ENCODE data around the gene PIK3AP1. TPM values are rescaled to one million over a fixed set of nuclear protein-coding genes. Genes with fewer than 3 reads are reported as not detected.

Gene PIK3AP1
- total RNA-seq, 1 experiment from 2014 or later = 1.7 TPM

GRCh38 chr10:96765406-96766240 lies 45.3 kb upstream of the PIK3AP1 start:
- TF ChIP-seq CTCF (conservative IDR thresholded peaks at IDR 0.05) (peak; percentile 80), EZH2 (IDR thresholded peaks at IDR 0.05; ENCODE audit: low read depth) (no peak)
- Histone ChIP-seq H3K79me2 (ENCODE audit: low read depth) (no peaks in the 10 kb centered on the region), H4K20me1 (ENCODE audit: insufficient read depth) (no peaks in the 10 kb centered on the region), H3K27ac (no peak overlapping the region), H3K4me3 (no peak overlapping the region), H3K36me3 (ENCODE audit: low read depth) (no peaks in the 10 kb centered on the region), H3K27me3 (ENCODE audit: insufficient read depth, low read depth) (no peaks in the 10 kb centered on the region), H3F3A (ENCODE audit: insufficient read depth, low read depth) (no peaks in the 10 kb centered on the region), H3K4me2 (no peak overlapping the region), H3K4me1 (replicated peaks; ENCODE audit: insufficient read depth) (no peaks in the 10 kb centered on the region), H3K9me3 (ENCODE audit: insufficient read depth, low read depth) (no peaks in the 10 kb centered on the region), H2AFZ (no peak overlapping the region), H3K9me2 (ENCODE audit: insufficient read depth) (no peaks in the 10 kb centered on the region)
- ChIA-PET CTCF (no interaction called here), POLR2A (ENCODE audit: unreplicated experiment) (no interaction called here)
- DNase-seq = peak in 1 of 2 experiments; percentile 49
- no TSS peak for BruUV-seq (replicated peaks)
- intact Hi-C loops (cut with micrococcal nuclease; ENCODE audit: unreplicated experiment) = no loop called here

- Histone ChIP-seq H3K9me2 (ENCODE audit: insufficient read depth) (no peaks in the 10 kb centered on the region), H3K4me3 (no peak overlapping the region), H3K27ac (no peak overlapping the region), H3K36me3 (ENCODE audit: low read depth) (no peaks in the 10 kb centered on the region), H3K9me3 (ENCODE audit: insufficient read depth, low read depth) (no peaks in the 10 kb centered on the region), H3K4me2 (no peak overlapping the region), H3K79me2 (ENCODE audit: low read depth) (no peaks in the 10 kb centered on the region), H3K27me3 (ENCODE audit: insufficient read depth, low read depth) (no peaks in the 10 kb centered on the region), H3K4me1 (replicated peaks; ENCODE audit: insufficient read depth) (no peaks in the 10 kb centered on the region), H4K20me1 (ENCODE audit: insufficient read depth) (no peaks in the 10 kb centered on the region), H2AFZ (no peak overlapping the region), H3F3A (ENCODE audit: insufficient read depth, low read depth) (no peaks in the 10 kb centered on the region)
- ChIA-PET CTCF (no interaction called here), POLR2A (ENCODE audit: unreplicated experiment) (no interaction called here)
- intact Hi-C loops (cut with micrococcal nuclease; ENCODE audit: unreplicated experiment) = no loop called here
- no peak for TF ChIP-seq CTCF (conservative IDR thresholded peaks at IDR 0.05)
- TF ChIP-seq EZH2 (IDR thresholded peaks at IDR 0.05; ENCODE audit: low read depth) = no peak
- no peak for DNase-seq
- no TSS peak for BruUV-seq (replicated peaks)
These were observed 44.2 kb upstream of the PIK3AP1 start for GRCh38 chr10:96764425-96765060.

GRCh38 chr10:96758423-96758822 lies 38.1 kb upstream of the PIK3AP1 start:
- no peaks in the 10 kb centered on the region for H3K4me1 ChIP-seq (replicated peaks; ENCODE audit: insufficient read depth)
- ChIA-PET POLR2A (ENCODE audit: unreplicated experiment) (no interaction called here), CTCF (no interaction called here)
- H3K9me3 ChIP-seq (ENCODE audit: insufficient read depth, low read depth) = no peaks in the 10 kb centered on the region
- H3K36me3 ChIP-seq (ENCODE audit: low read depth) = no peaks in the 10 kb centered on the region
- H3K27ac ChIP-seq = no peak overlapping the region
- no TSS peak for BruUV-seq (replicated peaks)
- H3K27me3 ChIP-seq (ENCODE audit: insufficient read depth, low read depth) = no peaks in the 10 kb centered on the region
- H3K4me2 ChIP-seq = no peak overlapping the region
- no peaks in the 10 kb centered on the region for H3F3A ChIP-seq (ENCODE audit: insufficient read depth, low read depth)
- H2AFZ ChIP-seq = no peak overlapping the region
- DNase-seq = no peak
- H3K79me2 ChIP-seq (ENCODE audit: low read depth) = no peaks in the 10 kb centered on the region
- no peaks in the 10 kb centered on the region for H4K20me1 ChIP-seq (ENCODE audit: insufficient read depth)
- no peaks in the 10 kb centered on the region for H3K9me2 ChIP-seq (ENCODE audit: insufficient read depth)
- H3K4me3 ChIP-seq = no peak overlapping the region
- no peak for TF ChIP-seq CTCF (conservative IDR thresholded peaks at IDR 0.05)
- no peak for TF ChIP-seq EZH2 (IDR thresholded peaks at IDR 0.05; ENCODE audit: low read depth)
- intact Hi-C loops (cut with micrococcal nuclease; ENCODE audit: unreplicated experiment) = no loop called here
